Breast epithelium (tissue), 4 donors: ENCODE data around the gene VAPA. TPM values are rescaled to one million over a fixed set of nuclear protein-coding genes. Genes with fewer than 3 reads are reported as not detected.
"Not testable (repeated sequence)": the region's sequence is repeated elsewhere in the genome, so short reads cannot be mapped to it uniquely, and the experiment has no call there.

Experiments used
- DNase-seq, 2 donors: peaks; one replicate each; pipeline ENCODE4 v3.0.0-alpha.2; 2019; ENCODE audit warnings: low spot score in 2 of 2
- H3K27ac ChIP-seq, 2 donors: fragments of 200-600 bp; sonication (generic) in 1 of 2; one replicate each; pipeline ENCODE4 v1.5.1; 2016 to 2019; ENCODE audit warnings: mild to moderate bottlenecking in 1 of 2
- H3K27me3 ChIP-seq, 2 donors: fragments of 200-600 bp; sonication (generic) in 1 of 2; one replicate each; pipeline versions ENCODE4 v1.5.1 to v1.6.0; 2017 to 2019; ENCODE audit warnings: control low read depth in 1 of 2, mild to moderate bottlenecking in 1 of 2
- H3K36me3 ChIP-seq: fragments of 200-600 bp; one replicate; pipeline ENCODE4 v1.5.1; 2019
- H3K4me1 ChIP-seq, 2 donors: fragments of 200-600 bp; sonication (generic); one replicate each; pipeline ENCODE4 v1.5.1; 2016 to 2019; ENCODE audit warnings: control low read depth in 1 of 2
- H3K4me3 ChIP-seq, 3 donors: fragments of 200-600 bp; sonication (generic); 1 replicate in 2 of 3; 2 replicates in 1 of 3; pipeline ENCODE4 v1.5.1; 2016 to 2019; ENCODE audit warnings: mild to moderate bottlenecking in 3 of 3, moderate library complexity in 2 of 3
- H3K9me3 ChIP-seq, 2 donors: fragments of 200-600 bp; sonication (generic) in 1 of 2; one replicate each; pipeline ENCODE4 v1.5.1; 2016 to 2019; ENCODE audit warnings: control low read depth in 1 of 2
- POLR2A ChIP-seq: fragments of 450-650 bp; IDR thresholded peaks from one replicate; pipeline ENCODE4 v1.6.1; 2016; ENCODE audit warnings: antibody characterized with exemption, mild to moderate bottlenecking, moderate library complexity
- POLR2AphosphoS5 ChIP-seq, 3 donors: sonication (generic); formaldehyde crosslinking; IDR thresholded peaks; one replicate each; pipeline ENCODE4 v1.6.1; 2017; ENCODE audit warnings: antibody characterized with exemption in 3 of 3
- intact Hi-C: fragments of 100-400 bp; cut with DNase I; formaldehyde crosslinking; loops from one replicate; pipeline ENCODE4 v1.15.1; 2023; ENCODE audit warnings: low total_unique reads
- total RNA-seq, 3 donors: library from RNA; depleted of rRNA; stranded (reverse); fragments of >200 nt; gene quantifications; one replicate each; pipeline ENCODE4 v1.1.0, GENCODE V29; 2016
- TF ChIP-seq, protein P1 (sequence below), 3 donors: fragments of 450-650 bp; IDR thresholded peaks; one replicate each; pipeline ENCODE4 v1.5.1; 2016 to 2017; ENCODE audit warnings: antibody characterized with exemption in 3 of 3, mild to moderate bottlenecking in 3 of 3, moderate library complexity in 3 of 3

VAPA gene
- total RNA-seq, 3 donors from 2014 or later, result 235 to 263 (median 260) TPM

DNA sequence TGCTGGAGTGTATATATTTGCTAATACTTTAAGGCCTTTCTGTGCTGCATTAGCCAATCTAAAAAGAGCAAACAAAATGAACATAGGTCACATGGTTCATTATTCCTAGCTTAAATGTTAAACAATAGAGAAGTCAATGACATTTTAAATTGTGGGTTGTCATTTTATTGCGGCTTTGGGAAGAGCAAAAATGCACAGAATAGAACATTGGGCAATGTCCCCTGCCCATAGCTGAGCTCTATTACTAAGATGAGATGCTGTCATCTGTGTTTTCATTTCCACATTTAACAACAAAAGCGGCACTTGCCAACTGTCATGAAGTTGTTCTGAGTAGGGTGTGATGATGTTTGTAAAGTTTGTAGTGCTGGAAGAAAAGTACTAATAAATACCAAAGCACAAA lies 3.2 kb upstream of the VAPA start:
- no peak overlapping the region for H3K4me3 ChIP-seq
- H3K4me1 ChIP-seq, result peaks cover 0 to 3% of the 10 kb centered on the region in 2 donors
- TF ChIP-seq POLR2A (no peak), POLR2AphosphoS5 (IDR thresholded peaks at IDR 0.05) (no peak)
- TF ChIP-seq, protein P1, sequence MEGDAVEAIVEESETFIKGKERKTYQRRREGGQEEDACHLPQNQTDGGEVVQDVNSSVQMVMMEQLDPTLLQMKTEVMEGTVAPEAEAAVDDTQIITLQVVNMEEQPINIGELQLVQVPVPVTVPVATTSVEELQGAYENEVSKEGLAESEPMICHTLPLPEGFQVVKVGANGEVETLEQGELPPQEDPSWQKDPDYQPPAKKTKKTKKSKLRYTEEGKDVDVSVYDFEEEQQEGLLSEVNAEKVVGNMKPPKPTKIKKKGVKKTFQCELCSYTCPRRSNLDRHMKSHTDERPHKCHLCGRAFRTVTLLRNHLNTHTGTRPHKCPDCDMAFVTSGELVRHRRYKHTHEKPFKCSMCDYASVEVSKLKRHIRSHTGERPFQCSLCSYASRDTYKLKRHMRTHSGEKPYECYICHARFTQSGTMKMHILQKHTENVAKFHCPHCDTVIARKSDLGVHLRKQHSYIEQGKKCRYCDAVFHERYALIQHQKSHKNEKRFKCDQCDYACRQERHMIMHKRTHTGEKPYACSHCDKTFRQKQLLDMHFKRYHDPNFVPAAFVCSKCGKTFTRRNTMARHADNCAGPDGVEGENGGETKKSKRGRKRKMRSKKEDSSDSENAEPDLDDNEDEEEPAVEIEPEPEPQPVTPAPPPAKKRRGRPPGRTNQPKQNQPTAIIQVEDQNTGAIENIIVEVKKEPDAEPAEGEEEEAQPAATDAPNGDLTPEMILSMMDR (IDR thresholded peaks at IDR 0.05), result no peak
- H3K27ac ChIP-seq, result no peak overlapping the region
- no peaks in the 10 kb centered on the region for H3K9me3 ChIP-seq
- no peaks in the 10 kb centered on the region for H3K27me3 ChIP-seq
- H3K36me3 ChIP-seq, result no peaks in the 10 kb centered on the region
- no peak for DNase-seq
- intact Hi-C loops, result no loop called here

DNA sequence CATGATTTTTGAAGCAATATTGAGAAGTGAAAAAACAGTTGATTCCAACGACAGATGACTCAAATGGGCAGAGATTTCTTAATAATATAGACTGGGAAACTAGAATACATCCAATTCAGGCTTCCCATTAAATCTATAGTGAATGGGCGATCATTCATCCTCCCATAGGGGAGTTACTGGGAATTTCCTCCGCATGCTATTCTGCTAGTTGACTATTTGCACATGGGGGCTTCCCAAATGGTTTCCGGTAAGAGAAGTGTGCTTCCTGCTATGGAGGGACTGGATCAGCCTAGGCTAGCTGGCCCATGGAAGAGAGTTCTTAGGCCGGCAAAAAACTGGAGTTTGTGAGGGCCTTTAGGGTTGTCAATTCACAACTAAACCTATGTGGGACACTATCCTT lies 2.6 kb upstream of the VAPA start:
- no peak for DNase-seq
- TF ChIP-seq, protein P1 (IDR thresholded peaks at IDR 0.05), result no peak
- TF ChIP-seq POLR2A, result no peak
- TF ChIP-seq POLR2AphosphoS5 (IDR thresholded peaks at IDR 0.05), result no peak
- Histone ChIP-seq H3K9me3 (no peaks in the 10 kb centered on the region), H3K27me3 (no peaks in the 10 kb centered on the region), H3K36me3 (no peaks in the 10 kb centered on the region), H3K4me1 (peaks cover 0 to 7% of the 10 kb centered on the region in 2 donors), H3K27ac (no peak overlapping the region), H3K4me3 (no peak overlapping the region)
- intact Hi-C loops, result no loop called here

DNA sequence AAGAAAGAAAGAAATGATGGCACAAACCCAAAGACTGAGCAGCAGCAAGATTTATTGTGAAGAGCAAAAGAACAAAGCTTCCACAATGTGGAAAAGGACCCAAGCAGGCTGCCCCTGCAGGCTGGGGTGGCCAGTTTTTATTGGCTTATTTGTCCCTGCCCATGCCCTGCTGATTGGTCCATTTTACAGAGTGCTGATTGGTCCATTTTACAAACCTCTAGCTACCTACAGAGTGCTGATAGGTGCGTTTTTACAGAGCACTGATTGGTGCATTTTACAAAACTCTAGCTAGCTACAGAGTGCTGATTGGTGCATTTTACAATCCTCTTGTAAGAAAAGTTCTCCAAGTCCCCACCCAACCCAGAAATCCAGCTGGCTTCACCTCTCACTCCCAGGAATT lies 1.5 kb upstream of the VAPA start:
- H3K4me3 ChIP-seq, intact Hi-C loops, H3K9me3 ChIP-seq, H3K27ac ChIP-seq, H3K27me3 ChIP-seq, DNase-seq, H3K36me3 ChIP-seq: not testable (repeated sequence)
- H3K4me1 ChIP-seq, result peaks cover 0 to 10% of the 10 kb centered on the region in 2 donors

DNA sequence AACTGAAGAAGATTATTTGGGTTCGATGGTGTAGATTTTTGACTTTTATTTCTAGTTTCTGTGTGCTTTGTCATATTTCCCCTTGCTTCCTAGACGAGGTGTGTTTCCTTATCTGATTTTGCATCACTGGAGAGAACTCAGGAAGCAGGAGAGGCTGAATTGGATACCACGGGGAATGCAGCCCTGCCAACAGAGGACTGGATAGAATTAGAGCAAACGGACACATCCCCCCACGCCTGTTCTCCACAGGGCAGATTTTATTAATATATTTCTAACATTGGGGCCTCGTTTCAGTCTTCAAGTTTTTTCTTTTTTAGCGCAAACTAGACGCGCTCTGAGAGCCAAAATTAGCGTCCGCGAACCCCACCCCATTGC lies 678 bp upstream of the VAPA start:
- Histone ChIP-seq H3K4me3 (peak overlapping the region; percentile 91 to 97 (median 91)), H3K27me3 (no peaks in the 10 kb centered on the region), H3K9me3 (no peaks in the 10 kb centered on the region), H3K4me1 (peaks cover 0 to 12% of the 10 kb centered on the region in 2 donors), H3K36me3 (no peaks in the 10 kb centered on the region), H3K27ac (peak overlapping the region; percentile 99 to 100)
- TF ChIP-seq, protein P1 (IDR thresholded peaks at IDR 0.05), result no peak
- TF ChIP-seq POLR2A (no peak), POLR2AphosphoS5 (IDR thresholded peaks at IDR 0.05) (no peak)
- DNase-seq, result no peak
- intact Hi-C loops, result no loop called here

DNA sequence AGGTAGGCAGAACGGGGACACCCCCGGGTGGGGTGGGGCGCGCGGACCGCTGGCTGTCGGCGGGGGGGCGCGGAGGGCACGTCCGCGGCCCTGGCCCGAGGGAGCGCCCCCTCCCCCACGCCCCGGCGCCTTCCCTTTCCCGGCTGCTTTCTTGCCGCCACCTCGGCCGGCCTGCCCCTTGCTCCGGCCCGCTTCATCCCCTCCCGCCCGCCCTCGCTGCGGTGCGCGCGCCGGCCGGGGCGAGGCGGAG lies 443 bp downstream of the VAPA start:
- intact Hi-C loops, result no loop called here

More for the DNA sequence above, 443 bp downstream of the VAPA start:
- Histone ChIP-seq H3K4me1 (peaks cover 0 to 17% of the 10 kb centered on the region in 2 donors), H3K36me3 (no peaks in the 10 kb centered on the region), H3K27ac (peak overlapping the region; percentile 99 to 100), H3K27me3 (no peaks in the 10 kb centered on the region), H3K4me3 (peak overlapping the region; percentile 91 to 97 (median 91)), H3K9me3 (no peaks in the 10 kb centered on the region)
- no peak for TF ChIP-seq POLR2AphosphoS5 (IDR thresholded peaks at IDR 0.05)
- TF ChIP-seq, protein P1 (IDR thresholded peaks at IDR 0.05), result no peak
- TF ChIP-seq POLR2A, result no peak
- DNase-seq, result no peak
